ENCODE measurements around the gene CASP8. TPM values are rescaled to one million over a fixed set of nuclear protein-coding genes. Genes with fewer than 3 reads are reported as not detected.

CASP8 gene
- total RNA-seq, 1 experiment from 2014 or later, result 32.8 TPM

DNA sequence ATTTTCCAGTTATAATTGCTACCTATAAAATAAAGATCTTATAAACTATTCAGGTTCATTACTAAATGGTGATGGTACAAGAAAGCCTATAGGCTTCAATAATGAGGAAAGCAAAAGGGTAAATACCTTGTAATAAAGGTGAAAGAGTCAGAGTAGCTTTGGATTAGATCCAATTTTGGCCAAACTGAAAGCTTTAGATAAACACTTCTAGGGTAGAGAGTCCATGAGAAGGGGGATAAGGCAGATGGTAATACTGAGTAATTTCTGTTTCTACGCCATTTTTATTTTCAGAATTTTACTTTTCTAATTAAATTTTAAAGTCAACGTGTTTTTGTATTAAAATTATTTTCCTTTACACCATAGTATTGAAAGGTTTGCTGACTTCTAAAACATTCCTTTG is 9.4 kb downstream of the CASP8 start:
- ChIA-PET POLR2A (no interaction called here), CTCF (interaction anchor here (0.6 kb wide), 1 partner anchor 201 kb away, joined by 3 read pairs; no protein-coding TSS in a partner anchor)
- Mint-ChIP-seq H3K9me3 (ENCODE audit: unreplicated experiment) (no peaks in the 10 kb centered on the region), H3K36me3 (ENCODE audit: insufficient read depth, unreplicated experiment) (peaks cover 75% of the 10 kb centered on the region), H3K4me3 (ENCODE audit: unreplicated experiment) (no peak overlapping the region), H3K4me1 (ENCODE audit: insufficient read depth, unreplicated experiment) (no peaks in the 10 kb centered on the region), H3K27me3 (ENCODE audit: insufficient read depth, unreplicated experiment) (no peaks in the 10 kb centered on the region), H3K27ac (ENCODE audit: low read depth, unreplicated experiment) (no peak overlapping the region)
- DNase-seq (ENCODE audit: unreplicated experiment), result no peak
- intact Hi-C loops (cut with micrococcal nuclease), result no loop called here
- TF ChIP-seq CTCF (IDR thresholded peaks at IDR 0.05; ENCODE audit: unreplicated experiment), result no peak
- no TSS peak for BruUV-seq (replicated peaks)

DNA sequence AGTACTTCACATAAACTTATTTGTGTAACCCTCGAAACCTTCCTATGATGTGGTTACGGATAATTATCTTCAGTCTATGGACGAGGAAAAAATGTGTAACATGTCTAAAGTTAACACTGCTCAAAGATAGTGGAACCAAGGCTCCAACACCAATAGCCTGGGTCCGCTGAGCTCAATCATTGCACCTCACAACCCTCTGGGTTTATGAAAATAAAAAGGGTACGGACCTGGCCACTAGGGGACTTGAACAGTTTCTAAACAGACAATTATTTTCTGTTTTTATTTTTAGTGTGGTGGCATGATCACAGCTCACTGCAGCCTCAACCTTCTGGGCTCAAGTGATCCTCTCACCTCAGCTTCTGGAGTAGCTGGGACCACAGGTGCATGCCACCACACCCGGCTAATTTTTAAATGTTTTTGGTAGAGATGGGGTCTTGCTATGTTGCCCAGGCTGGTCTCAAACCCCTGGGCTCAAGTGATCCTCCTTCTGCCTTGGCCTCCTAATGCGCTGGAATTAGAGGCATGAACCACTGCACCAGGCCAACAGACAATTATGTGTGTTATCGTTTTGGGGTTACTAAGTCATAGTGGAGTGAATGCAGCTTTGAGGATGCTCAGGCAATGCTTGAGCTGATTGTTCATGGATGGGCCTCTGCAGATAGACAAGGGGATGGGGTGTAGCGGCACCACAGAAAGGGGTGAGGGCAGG is 10.1 kb downstream of the CASP8 start:
- no peak overlapping the region for H3K4me3 Mint-ChIP-seq (ENCODE audit: unreplicated experiment)
- H3K4me1 Mint-ChIP-seq (ENCODE audit: insufficient read depth, unreplicated experiment), result no peaks in the 10 kb centered on the region
- TF ChIP-seq CTCF (IDR thresholded peaks at IDR 0.05; ENCODE audit: unreplicated experiment), result no peak
- intact Hi-C loops (cut with micrococcal nuclease), result no loop called here
- H3K36me3 Mint-ChIP-seq (ENCODE audit: insufficient read depth, unreplicated experiment), result peaks cover 82% of the 10 kb centered on the region
- H3K9me3 Mint-ChIP-seq (ENCODE audit: unreplicated experiment), result no peaks in the 10 kb centered on the region
- no TSS peak for BruUV-seq (replicated peaks)
- no peak overlapping the region for H3K27ac Mint-ChIP-seq (ENCODE audit: low read depth, unreplicated experiment)
- POLR2A ChIA-PET, result interaction anchor here (1.0 kb wide), 1 partner anchor 9 kb away, joined by 6 read pairs; no protein-coding TSS in a partner anchor
- H3K27me3 Mint-ChIP-seq (ENCODE audit: insufficient read depth, unreplicated experiment), result no peaks in the 10 kb centered on the region
- no peak for DNase-seq (ENCODE audit: unreplicated experiment)
- CTCF ChIA-PET, result no interaction called here

GRCh38 chr2:201271917-201272316 is 11.6 kb downstream of the CASP8 start:
- ChIA-PET CTCF (no interaction called here), POLR2A (no interaction called here)
- no peak for TF ChIP-seq CTCF (IDR thresholded peaks at IDR 0.05; ENCODE audit: unreplicated experiment)
- no peak for DNase-seq (ENCODE audit: unreplicated experiment)
- Mint-ChIP-seq H3K27ac (ENCODE audit: low read depth, unreplicated experiment) (peak overlapping the region; percentile 11), H3K4me3 (ENCODE audit: unreplicated experiment) (no peak overlapping the region), H3K36me3 (ENCODE audit: insufficient read depth, unreplicated experiment) (peaks cover 82% of the 10 kb centered on the region), H3K27me3 (ENCODE audit: insufficient read depth, unreplicated experiment) (no peaks in the 10 kb centered on the region), H3K9me3 (ENCODE audit: unreplicated experiment) (no peaks in the 10 kb centered on the region), H3K4me1 (ENCODE audit: insufficient read depth, unreplicated experiment) (no peaks in the 10 kb centered on the region)
- no TSS peak for BruUV-seq (replicated peaks)
- intact Hi-C loops (cut with micrococcal nuclease), result no loop called here

DNA sequence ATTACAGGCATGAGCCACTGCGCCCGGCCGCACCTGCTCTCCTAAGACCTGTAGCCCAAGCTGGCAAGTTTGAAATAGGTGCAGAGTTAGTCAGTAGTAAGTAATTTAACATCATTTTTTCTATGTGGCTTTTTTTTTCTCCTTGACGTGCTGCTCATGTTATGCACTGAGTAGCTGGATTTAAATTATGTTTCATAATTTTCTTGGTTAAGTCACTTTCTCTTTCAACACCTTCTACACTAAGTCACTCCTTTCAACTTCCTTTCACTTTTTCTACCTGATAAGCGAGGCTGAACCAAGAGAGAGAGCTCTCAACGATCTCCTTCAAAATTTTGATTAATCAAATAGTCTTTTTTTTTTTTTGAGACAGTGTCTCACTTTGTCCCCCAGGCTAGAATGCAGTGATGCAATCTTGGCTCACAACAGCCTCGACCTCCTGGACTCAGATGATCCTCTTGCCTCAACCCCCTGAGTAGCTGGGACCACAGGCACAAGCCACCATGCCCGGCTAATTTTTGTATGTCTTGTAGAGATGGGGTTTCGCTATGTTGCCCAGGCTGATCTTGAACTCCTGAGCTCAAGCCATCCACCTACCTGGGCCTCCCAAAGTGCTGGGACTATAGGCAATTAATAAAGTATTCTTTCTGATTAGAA is 13.1 kb downstream of the CASP8 start:
- no TSS peak for BruUV-seq (replicated peaks)
- Mint-ChIP-seq H3K4me3 (ENCODE audit: unreplicated experiment) (no peak overlapping the region), H3K27me3 (ENCODE audit: insufficient read depth, unreplicated experiment) (no peaks in the 10 kb centered on the region), H3K9me3 (ENCODE audit: unreplicated experiment) (no peaks in the 10 kb centered on the region), H3K36me3 (ENCODE audit: insufficient read depth, unreplicated experiment) (peaks cover 90% of the 10 kb centered on the region), H3K27ac (ENCODE audit: low read depth, unreplicated experiment) (no peak overlapping the region), H3K4me1 (ENCODE audit: insufficient read depth, unreplicated experiment) (no peaks in the 10 kb centered on the region)
- no peak for DNase-seq (ENCODE audit: unreplicated experiment)
- CTCF ChIA-PET, result interaction anchor here (0.6 to 1.1 kb wide), 3 partner anchors 12 to 90 kb away, joined by 3 to 6 read pairs (median 3); no protein-coding TSS in a partner anchor
- POLR2A ChIA-PET, result interaction anchor here (0.7 kb wide), 1 partner anchor 169 kb away, joined by 3 read pairs; no protein-coding TSS in a partner anchor
- intact Hi-C loops (cut with micrococcal nuclease), result no loop called here
- TF ChIP-seq CTCF (IDR thresholded peaks at IDR 0.05; ENCODE audit: unreplicated experiment), result no peak
